SH-SY5Y (cell line): ENCODE data around the gene RPL27A.

ENCODE experiments used
- GATA2 ChIP-seq: IDR thresholded peaks from 2 replicates; pipeline ENCODE4 v1.6.1; 2011; ENCODE audit warnings: mild to moderate bottlenecking, low read depth, low read length
- GATA3 ChIP-seq: IDR thresholded peaks from 2 replicates; pipeline ENCODE4 v1.6.1; 2011; ENCODE audit warnings: low read depth, mild to moderate bottlenecking, low read length, moderate library complexity

GRCh38 chr11:8638300-8638699, 44.3 kb upstream of the RPL27A start:
- TF ChIP-seq GATA3 (no peak), GATA2 (no peak)
